Superior temporal gyrus (tissue), 1 donor: ENCODE data around the gene IL4.

Experiments used
- DNase-seq: peaks from one replicate; pipeline ENCODE4 v3.0.0-alpha.2; 2016; ENCODE audit errors: extremely low spot score

Gene IL4

DNA sequence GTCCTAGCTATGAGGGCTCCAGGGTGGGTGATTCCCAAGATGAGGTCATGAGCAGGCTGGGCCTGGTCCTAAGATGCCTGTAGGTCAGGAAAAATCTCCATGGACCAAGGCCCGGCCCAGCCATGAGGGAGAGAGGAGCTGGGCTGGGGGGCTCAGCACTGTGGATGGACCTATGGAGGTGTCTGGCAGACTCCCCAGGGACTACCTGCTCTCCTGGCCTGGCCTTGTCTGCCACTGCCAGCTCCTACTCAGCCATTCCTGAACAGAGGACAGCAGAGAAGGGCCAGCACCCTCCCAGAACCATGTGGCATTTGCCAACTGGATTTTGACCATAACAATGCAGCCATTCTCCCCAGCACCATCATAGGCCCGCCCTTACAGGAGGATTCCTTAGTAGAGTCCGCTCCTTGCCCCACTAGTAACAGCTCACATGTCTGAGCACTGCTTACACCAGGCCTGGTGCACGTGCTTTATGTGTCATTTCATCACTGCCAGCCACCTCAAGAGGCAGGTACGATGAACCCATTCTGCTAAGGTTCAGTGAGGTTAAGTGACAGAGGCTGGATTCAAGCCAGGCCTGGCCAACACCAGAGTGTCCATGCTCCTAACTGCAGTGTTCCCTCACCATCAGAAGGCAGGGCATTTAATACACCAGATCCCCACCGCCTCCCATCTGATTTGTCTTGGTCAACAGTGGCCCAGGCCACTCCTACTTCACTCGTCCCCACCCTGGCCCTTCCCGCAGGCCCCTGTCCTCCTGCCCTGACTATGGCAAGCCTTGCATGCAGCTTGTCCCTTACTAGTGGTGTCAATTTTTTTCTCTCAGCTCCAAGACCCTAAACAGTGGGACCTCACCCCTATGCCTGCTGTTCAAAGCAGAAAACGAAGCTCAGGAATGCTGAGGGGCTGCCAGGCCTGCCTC lies 15.1 kb upstream of the IL4 start:
- DNase-seq, result no peak

DNA sequence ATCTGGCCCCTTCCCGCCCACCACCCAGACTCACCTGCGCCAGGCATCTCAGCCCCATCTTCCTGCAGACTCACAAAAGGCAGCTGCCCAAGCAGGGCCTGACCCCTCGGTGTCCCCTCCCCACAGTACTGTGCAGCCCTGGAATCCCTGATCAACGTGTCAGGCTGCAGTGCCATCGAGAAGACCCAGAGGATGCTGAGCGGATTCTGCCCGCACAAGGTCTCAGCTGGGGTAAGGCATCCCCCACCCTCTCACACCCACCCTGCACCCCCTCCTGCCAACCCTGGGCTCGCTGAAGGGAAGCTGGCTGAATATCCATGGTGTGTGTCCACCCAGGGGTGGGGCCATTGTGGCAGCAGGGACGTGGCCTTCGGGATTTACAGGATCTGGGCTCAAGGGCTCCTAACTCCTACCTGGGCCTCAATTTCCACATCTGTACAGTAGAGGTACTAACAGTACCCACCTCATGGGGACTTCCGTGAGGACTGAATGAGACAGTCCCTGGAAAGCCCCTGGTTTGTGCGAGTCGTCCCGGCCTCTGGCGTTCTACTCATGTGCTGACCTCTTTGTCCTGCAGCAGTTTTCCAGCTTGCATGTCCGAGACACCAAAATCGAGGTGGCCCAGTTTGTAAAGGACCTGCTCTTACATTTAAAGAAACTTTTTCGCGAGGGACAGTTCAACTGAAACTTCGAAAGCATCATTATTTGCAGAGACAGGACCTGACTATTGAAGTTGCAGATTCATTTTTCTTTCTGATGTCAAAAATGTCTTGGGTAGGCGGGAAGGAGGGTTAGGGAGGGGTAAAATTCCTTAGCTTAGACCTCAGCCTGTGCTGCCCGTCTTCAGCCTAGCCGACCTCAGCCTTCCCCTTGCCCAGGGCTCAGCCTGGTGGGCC lies 13.9 kb upstream of the IL4 start:
- DNase-seq, result no peak

DNA sequence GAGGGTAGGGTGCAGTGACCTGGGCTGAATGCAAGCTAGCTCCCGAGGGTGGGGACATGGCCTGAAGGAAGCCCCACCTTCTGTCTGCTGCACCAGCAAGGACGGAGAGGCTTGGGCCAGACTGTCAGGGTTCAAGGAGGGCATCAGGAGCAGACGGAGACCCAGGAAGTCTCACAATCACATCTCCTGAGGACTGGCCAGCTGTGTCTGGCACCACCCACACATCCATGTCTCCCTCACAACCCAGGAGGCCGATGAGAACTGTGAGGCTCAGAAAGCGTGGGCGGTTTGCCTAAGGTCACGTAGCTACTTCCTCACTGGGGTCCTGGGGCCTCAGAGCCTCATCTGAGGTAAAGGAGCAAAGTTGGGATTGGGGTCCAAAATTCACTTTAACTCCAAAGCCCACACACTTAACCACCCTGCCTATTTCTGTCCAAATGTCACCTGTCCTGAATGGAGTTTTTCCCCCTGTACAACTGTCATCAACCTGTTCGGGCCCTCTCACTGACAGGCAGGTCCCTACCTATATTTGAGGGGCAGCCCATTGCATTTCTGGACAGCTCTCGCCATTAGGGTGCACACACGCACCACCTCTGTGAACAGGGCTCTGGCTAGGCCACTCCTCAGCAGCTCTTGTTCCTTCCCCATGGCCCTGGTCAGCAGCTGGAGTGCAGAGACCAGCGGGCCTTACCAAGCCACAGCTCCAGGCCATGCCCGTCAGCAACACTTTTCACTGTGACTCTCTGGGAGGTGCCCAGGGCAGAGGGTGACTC lies 12.4 kb upstream of the IL4 start:
- no peak for DNase-seq

DNA sequence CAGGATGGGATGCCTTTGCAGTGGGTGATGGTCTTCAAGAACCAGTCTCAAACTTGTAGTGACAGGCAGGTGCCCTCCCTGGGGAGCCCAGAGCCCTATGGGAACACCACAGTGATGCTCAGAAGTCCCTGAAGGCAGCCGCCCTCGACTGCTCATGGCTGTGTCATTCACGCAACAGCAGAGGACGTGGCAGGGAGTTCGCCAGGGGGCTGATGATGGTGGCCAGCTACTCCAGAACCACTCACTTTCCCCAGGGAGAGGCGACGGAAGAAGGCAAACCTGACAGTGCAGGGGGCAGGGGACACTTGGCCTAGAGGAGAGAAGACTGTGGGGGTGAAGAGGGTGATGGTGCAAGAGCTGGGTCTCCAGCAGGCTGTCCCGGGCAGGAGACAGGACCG lies 11.8 kb upstream of the IL4 start:
- DNase-seq, result no peak

DNA sequence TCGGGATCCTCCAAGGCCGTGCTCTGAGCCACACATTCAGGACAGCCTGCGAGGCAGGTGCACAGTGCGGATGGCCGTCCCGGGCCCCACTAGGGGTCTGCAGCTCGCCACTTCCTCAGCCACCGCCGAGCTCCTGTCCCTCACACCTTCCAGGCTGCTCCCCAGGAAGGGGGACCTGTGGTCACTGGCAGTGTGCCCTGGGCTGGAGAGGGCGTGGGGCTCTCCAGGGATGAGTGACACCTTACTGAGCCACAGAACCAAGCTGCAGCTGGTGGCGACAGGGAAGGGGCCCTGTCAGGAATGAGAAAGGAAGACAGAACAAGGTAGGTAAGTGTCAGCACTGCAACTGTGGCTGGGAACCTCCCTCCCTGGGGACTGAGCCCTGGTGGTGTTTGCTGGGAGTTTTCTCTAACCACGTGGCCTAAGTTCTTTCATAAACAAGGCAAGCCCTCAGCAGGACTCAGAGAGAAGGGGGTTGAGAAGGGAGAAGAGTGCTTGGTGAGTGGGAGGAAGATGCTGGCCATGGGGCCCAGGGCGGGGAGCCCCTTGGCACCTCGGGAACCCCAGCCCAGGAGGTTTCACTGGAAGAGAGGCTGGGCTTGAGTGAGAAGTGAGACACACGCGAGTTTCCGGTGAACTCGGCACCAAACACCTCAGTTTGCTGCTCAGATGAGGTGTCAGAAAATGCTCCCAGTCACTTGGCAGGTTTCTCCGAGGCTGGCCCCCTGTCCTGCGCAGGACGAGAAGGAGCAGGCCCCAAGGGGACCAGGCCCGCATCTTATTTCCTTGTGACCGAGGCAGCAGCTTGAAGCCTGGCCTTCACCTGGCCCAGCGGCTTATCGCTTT lies 10.6 kb upstream of the IL4 start:
- no peak for DNase-seq

DNA sequence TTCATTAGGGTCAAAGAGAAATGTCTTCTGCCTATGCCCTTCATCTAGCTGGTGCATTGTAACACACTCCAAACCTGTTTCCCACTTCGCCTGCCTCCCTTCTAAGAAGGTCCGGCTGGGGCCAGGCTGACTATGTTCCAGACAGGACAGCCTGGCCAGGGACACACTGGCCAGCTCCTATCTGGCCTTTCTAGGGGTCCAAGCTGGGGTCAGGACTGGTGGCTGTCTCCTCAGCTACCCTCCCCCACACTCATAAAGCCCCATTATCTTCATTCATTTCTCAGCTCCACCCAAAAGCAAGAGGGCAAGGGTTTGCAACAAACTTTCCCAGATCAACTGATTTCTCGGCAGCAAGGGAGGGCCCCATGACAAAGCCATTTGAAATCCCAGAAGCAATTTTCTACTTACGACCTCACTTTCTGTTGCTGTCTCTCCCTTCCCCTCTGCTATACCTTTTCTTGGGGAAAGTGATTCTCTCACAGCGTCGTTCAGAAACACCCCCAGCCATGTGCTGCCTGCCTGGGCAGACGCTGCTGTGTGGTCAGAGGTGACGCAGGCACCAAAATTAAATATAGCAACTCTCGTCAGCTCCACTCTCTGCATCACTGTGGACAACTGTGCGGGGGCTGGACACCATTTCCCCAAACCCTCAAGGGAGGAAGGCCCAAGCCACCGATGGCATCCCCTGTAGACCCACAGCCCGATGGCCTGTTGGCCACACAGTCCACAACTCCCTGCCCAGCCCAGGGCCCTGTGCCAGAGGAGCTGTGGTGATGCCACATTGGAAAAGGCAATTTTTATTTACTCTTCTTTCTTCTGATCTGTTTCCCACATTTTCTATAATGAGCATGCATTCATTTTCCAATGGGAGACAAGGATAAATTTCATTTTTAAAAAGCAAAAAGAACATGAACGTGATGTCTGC lies 9.8 kb upstream of the IL4 start:
- no peak for DNase-seq

DNA sequence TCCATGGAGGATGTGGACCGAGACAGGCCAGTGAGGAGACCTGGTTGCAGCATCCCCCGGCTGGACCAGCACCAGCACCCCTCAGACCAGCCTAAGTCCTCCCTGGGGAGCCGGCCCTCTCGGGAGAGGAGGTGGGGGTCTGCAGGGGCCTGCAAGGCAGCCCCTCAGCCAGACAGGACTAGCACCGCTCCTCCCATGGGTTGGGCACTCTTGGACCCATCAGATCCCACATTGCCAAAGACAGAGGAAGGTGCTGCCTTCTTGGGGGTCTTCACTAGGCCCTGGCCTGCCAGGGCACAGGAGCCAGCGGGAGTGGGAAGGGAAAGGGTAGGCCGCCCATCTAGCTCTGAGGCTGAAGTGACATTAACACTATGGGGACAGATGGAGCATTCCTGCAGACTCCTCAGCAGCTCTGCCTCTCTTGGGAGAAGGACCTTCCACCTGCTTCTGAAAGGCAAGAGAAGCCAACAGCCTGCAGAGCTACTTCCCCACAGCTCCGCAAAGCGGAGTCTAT lies 9.0 kb upstream of the IL4 start:
- DNase-seq, result no peak

DNA sequence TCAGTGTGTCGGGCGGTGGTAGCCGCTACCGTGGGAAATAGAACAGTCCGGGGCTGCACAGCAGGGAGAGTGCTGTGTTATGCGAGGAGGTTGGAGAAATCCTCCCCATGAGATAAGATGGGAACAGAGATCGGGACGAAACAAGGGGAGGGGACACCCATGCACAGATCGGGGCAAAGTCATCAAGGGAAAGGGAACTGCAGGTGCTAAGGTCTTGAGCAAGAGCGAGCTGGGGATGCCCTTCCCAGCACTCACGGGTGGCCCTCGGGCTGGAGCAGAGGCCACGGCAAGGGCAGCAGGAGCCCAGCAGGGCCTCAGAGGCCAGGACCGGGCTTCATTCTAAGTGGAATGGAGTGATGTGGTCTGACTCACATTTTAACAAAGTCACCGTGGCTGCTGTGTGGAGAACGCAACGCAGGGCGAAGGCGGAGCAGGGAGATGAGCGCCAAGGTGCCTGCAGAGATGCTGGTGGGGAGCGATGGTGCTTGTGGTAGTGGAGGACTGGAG lies 8.2 kb upstream of the IL4 start:
- DNase-seq, result no peak

DNA sequence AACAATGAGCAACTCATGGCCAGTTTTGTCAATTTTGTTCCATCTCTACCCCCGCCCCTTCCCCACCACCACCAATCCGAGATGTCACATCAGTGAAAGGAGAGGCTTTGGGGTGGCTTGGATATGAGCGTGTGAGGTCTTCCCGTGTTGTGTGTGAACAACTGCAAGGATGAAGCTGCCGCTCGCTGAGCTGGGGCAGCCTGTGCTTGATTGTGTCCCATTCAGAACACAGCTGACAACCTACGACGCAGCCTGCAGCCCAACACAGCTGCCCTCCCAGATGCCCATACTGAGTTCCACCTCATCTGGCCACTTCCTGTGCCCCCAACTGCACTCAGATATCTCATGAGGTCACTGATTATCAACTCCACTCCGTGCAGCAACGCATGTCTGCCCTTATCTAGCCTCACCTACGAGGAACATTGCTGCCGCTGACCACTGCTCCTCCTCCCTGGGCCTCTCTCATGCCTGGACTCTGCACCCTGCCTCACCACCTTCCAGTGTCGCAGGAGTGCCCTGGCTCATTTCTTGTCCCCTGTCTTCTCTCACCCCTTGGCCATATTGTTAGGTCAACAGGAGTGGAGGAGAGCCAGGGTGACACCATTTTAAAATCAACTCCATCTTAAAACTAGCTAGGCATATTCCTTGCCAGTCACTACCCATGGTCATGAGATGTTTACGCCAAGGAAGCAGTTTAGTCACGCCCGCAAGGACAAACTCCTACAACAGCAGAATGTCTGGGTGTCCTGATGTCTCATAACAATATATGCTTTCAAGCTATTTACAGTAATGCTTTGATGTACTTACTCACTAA lies 7.3 kb upstream of the IL4 start:
- DNase-seq, result no peak

DNA sequence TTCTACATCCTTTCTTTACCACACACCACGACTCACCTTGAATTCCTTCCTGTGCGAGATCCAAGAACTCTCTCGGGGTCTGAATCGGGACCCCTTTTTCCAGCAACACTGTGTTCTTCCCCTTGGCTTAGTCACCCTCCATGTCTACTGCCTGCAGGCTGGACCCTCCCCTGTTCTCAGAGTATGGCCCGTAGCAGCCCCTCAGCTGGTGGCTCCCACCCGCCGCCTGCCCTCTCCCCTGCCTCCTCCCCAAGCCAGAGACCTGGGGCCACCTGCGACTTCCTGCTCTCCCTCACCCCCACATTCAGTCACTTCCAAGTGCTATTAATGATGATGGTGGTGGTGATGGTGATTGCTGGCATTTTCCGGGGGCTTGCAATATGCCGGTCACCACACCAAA lies 6.5 kb upstream of the IL4 start:
- DNase-seq, result no peak

DNA sequence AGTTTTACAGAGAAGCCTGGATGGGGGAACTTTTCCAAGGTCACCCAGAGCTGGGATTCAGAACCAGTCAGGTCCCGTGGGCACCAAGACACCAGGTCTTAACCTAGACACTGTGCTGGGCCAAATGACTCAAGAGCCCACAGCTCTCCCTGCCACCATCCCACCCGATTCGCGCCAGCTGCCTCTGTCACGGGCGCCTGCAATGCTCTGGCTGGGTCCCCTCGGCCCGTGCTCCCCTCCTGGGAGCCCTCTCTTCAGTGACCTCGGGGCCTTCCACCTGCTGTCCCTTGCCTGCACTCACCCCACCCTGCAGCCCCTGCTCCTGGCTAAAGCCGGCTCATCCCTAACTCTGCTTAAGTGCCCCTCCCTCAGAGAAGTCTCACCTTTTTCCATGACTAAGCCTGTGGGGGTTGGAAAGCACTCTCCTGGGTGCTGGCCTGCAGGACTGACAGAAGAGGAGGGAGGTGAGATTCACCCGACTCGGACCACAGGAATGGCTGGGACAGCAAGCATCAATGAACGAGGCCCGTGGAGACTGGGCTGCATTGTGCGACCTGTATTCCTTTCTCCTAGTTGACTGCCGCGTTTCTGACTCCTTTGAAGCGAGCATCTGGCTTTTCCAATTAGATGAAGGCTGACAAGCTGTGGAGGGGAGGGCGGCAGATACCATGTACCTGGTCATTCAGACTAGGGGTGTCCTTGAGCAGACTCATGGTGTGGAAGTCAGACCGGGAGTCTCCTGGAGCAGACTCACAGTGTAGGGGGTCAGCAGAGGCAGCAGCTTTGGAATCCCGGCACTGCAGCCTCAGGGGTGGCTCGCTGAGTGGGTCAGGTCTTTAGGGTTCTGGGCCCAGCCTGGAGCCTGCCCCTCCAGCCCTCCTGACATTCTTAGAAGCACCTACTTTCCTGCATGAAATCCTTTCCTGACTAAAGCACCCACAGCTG lies 5.8 kb upstream of the IL4 start:
- no peak for DNase-seq

DNA sequence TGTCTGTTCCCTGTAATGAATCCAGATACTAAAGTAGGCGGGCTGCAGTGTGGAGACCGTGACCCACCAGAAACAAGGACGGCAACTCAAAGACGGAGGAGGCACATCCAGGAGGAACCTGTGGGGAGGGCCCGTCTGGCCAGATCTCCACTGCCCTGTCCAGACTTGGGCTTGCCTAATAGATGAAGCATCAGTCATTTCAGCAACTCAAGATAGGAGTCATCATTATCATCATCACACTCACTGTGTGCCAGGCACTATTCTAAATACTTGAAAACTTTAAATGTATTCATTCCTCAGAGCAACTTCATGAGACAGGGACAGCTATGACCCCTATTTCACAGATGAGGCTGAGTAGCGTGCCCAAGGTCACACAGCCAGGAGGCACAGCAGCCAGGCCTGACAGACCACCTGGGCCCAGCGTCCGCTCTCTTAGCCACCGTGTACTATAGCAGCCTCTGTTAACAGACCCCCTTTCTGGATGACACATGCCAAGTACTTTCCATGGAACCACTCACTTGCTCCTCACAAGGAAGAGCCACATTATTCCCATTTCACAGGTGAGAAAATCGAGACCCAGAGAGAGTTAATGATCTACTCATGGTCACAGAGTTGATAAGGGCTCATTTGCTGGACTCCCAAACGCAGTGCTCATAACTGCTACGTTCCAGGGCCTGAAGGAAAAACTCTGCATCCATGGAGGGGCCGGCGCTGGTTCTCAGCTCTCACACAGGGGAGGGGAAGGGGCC lies 4.9 kb upstream of the IL4 start:
- no peak for DNase-seq

DNA sequence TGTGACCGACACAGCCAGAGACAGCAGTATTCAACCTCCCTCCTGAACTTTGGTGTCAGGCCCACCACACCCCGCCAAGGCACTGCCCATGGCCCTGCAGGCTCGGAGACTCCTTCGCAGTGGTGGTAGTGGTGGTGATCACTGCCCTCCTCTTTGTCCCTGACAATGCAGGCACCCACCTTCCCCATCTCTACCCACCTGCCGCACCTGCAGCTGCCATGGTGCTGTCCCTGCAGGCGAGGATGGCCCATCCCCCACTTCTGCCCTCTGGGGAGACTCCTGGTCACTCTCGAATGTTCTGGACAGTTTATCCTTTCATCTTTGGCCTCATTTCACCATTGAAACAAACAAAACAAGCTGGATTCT lies 4.4 kb upstream of the IL4 start:
- no peak for DNase-seq

DNA sequence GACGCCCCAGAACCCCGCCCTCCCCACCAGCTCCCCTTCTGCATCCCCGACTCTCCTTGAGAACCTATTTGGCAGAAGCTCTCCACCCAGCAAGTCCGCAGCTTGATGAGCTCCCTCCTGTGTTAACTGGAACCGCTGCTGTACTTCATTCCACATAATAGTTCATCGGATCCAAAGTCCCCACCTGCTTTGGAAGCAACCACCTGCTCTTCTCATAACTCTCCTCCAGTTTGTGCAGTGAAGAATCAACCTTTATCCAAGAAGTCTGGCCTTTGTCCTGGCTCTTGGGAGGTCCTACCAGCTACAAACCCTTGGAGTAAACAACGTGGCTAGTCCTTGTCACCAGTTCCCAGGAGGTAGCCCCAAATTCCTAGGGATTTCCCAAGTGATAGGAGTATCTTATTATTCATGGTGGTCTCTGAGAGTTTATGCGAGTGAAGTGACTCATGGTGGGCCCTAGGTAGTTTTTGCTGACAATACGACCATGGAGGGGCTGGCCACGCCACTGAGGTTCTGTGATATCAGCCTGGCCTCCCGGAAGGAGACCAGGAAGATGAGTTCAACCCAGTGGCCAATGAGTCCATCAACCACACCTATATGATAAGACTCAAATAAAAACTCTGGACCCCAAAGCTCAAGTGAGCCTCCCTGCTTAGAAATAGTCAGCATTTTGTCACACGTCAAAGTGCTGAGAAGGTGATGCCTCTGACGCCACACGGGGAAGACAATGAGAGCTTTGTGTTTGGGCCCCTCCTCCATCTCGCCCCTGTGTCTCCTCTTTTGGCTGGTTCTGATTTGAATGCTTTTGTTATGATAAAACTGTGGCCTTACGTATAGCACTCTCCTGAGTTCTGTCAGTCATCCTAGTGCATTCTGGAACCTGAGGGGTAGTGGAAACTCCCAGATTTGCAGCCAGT lies 3.6 kb upstream of the IL4 start:
- no peak for DNase-seq

DNA sequence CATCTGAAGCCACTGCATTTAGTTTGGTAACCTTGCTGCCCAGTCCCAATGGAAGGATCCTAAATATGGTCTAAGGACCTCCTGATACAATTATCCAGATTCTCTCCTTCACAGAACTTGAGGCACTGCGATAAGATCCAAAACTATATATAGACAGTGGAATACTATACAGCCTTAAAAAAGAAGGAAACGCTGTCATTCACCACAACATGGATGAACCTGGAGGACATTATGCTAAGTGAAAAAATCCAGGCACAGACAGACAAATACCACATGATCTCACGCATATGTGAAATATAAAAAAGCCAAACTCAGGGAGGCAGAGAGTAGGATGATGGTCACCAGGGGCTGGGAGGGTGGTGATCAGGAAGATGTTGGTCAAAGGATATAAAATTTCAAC lies 2.8 kb upstream of the IL4 start:
- no peak for DNase-seq

DNA sequence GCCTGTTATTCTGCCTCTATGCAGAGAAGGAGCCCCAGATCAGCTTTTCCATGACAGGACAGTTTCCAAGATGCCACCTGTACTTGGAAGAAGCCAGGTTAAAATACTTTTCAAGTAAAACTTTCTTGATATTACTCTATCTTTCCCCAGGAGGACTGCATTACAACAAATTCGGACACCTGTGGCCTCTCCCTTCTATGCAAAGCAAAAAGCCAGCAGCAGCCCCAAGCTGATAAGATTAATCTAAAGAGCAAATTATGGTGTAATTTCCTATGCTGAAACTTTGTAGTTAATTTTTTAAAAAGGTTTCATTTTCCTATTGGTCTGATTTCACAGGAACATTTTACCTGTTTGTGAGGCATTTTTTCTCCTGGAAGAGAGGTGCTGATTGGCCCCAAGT lies 301 bp upstream of the IL4 start:
- no peak for DNase-seq
